NCI-H2196 (cell line): ENCODE measurements around the gene IGFBP2.

Source experiments
- DNase-seq: peaks from one replicate; lab custom pipeline; 2025; ENCODE audit not compliant: unreplicated experiment; lab: John Stamatoyannopoulos, UW

The IGFBP2 gene

DNA sequence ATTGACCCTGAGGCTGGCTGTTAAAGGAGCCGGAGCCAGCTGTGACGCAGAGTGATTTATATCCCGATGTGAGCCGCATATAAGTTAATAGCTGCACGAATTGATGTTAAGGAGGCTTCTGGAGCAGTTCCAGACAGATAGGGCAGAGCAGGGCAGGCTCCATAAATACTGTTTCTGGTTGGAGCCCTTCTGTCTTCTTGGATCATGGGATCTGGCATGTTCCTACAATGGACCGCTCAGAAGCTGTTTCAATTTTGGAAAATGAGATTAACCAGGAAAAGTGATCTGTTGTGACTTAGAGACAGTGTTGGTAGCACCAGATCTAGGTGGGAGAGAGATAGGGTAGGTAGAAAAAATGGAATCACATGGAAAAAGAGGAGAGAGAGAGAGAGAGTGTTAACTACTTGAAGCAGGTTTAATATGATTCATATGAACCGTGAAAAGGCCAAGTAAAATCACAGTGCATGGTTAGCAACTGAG lies 66.9 kb downstream of the IGFBP2 start:
- no peak for DNase-seq

- no peak for DNase-seq
Measured at GRCh38 chr2:216700781-216701180, 67.6 kb downstream of the IGFBP2 start.

DNA sequence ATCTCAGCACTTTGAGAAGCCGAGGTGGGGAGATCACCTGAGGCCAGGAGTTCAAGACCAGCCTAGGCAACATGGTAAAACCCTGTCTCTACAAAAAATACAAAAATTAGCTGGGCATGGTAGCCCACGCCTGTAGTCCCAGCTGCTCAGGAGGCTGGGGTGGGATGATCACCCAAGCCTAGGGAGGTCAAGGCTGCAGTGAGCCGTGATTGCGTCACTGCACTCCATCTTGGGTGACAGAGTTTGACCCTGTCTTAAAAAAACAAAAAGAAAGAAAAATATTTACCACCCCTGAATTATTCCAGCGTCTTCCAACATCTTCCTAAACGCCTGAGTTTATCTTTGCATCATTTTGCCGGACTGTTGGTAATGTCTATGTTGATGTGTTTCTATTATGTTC lies 68.3 kb downstream of the IGFBP2 start:
- no peak for DNase-seq

DNA sequence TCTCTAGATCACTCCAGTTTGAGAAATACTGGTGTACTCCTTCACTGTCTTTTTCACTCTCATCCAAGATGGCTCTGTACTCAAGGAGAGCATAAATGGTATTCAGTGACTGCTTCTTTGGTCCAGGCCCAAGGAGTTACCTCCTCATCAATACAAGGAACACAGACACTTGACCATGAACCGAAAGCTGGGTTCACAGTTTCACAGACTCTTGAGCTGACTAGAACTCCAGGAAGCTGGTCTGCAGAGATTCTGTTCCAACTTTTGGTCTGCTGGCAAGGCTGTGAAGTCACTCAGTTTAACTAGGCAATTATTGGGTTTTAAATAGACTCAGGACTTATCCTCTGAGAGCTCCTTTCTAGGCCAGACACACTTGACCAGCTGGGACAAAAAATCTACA lies 69.5 kb downstream of the IGFBP2 start:
- DNase-seq = no peak

- no peak for DNase-seq
Measured at GRCh38 chr2:216710551-216711301, 77.5 kb downstream of the IGFBP2 start.

DNA sequence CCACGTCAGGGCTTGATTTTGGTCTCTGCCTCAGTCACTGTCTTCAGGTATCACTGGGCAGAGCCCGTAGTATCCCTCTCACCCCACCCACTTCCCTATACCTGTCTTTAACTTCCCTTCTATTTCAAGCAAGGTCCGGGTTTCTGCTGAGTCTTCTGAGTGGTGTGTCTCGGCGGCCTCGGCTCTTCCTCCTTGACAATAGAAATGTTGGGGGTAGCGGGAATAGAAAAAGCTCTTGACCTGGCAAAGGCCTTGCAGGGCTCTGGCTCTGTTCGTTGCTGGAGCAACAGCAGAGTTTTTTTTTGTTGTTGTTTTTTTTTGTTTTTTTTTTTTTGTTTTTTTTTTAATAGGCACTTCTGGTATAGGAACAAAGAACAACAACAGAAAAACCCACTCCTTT lies 78.1 kb downstream of the IGFBP2 start:
- DNase-seq = no peak

GRCh38 chr2:216713691-216714336 lies 80.6 kb downstream of the IGFBP2 start:
- no peak for DNase-seq
